Measurements from ENCODE around the gene PTPRE.
A peak's percentile ranks its signal among the peaks of the same experiment; 100 is the strongest.

PTPRE gene

DNA sequence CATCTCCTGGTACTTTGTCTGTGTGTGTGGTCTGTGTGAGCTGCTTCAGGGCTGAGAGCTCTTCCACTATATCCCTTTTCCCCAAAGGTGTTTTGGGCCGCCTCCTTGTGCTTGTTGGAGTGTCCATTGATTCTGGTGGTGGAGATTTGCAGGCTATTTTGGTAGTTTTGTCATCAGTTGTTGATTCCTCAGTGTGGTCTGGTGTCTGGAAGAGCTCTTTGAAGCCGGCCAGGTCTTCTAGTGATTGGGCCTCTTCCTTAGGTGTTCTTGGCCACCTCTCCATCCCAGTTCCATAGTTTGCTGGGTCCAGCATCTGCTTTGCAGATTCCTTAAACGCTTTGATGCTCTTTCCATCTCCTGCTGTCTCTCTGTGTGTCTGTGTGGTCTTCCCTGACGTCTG lies 198.5 kb downstream of the PTPRE start:
- DNase-seq: no peak

- DNase-seq: no peak
These were observed 202.8 kb downstream of the PTPRE start for GRCh38 chr10:128109707-128110106.

- DNase-seq: no peak
These were observed 203.4 kb downstream of the PTPRE start for GRCh38 chr10:128110339-128110738.

DNA sequence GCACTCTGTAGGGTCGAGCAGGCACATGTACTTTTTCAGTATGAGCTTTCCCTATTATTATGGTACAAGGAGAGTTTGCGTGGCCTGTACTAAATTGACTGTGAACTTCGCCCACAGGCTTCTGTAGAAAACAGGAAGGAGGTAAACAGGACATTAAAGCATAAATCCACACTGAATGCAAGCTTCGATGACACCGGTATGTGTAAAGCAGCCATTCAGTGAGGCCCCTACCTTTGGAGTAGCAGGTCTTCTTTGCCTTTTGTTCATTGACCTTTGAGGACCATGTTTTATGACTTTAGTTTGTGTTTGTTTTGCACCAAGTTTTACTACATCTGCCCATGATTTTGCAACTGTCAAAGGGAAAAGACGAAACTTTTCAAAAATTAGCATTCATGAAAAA lies 204.8 kb downstream of the PTPRE start:
- DNase-seq: no peak

DNA sequence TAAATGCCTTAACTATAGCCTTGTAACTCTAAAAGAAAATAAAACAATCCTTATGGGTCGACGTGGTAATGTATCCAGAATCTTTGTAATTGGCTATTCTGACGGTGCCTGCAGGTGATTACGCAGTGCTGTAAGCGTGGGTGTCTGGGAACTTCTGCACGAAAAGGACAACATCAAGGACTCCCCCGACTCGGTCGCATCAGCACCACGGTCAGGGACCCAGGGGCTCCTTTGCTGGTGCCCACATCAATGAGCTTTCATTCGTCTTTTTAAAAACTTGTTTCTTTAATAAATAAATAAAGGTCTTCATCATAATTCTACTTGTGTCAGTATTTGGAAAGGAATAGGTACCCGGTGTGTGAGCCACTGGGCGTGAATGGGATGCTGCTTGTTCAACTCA lies 206.1 kb downstream of the PTPRE start:
- DNase-seq: no peak

GRCh38 chr10:128114901-128115300 lies 208.0 kb downstream of the PTPRE start:
- no peak for DNase-seq

GRCh38 chr10:128115356-128115755 lies 208.5 kb downstream of the PTPRE start:
- DNase-seq: no peak

- no peak for DNase-seq
These were observed 209.3 kb downstream of the PTPRE start for GRCh38 chr10:128116187-128116586.

DNA sequence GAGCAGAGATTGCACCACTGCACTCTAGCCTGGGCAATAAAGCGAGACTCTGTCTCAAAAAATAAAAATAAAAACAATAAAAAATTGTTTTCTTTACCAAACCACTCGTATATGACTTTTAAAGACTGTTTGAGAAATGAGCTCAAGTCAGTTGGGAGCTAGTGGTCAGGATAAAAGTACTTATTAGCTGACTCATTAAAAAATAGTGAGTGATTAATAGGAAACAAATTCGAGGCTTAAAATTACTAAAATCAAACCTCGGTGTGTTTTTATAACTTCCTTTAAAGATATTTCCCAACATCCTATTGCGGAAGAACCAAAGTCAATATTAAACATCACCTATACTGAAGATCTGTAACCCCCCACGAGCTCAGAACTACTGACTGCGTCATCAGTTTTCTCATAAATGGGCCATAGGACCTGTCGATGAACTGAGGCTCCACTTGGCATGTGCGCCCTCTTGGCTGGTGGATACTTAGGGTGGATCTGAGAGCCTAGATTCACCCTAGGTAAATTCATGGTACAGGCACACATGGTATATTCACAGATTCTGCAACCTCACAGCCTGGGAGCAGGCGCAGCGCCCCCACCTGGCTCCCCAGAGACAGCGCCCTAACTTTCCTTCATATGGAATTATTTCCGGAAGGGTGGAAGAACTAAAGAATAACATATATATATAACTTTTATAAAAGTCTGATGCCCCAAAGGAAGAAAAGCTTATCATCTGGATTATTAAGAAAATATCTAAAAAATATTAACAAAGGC lies 210.1 kb downstream of the PTPRE start:
- no peak for DNase-seq

DNA sequence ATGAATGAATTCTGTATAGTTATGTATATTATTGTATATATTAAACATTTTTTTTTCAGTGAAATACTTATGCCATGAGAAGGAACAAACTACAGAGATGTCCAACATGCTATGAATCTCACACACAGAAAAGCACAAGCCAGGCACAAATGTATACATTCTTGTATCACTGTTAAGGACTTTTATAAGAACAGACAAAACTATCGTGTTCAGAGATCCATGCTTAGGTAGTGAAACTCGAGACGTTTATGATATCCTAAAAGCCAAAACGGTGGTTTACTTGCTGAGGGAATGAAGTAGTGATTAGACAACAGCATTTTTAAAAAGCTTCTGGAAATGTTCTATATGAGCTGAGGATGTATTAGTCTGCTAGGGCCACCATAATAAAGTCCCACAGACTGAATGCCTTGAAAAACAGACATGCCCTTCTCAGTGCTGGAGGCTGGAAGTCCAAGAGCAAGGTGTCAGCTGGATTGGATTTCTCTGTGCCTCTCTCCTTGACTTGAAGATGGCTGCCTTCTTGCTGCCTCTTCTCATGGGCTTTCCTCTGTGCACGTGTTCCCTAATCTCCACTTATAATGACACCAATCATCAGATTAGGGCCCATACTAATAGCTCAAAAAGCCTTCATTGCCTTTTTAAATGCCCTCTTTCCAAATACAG lies 215.0 kb downstream of the PTPRE start:
- DNase-seq: no peak

DNA sequence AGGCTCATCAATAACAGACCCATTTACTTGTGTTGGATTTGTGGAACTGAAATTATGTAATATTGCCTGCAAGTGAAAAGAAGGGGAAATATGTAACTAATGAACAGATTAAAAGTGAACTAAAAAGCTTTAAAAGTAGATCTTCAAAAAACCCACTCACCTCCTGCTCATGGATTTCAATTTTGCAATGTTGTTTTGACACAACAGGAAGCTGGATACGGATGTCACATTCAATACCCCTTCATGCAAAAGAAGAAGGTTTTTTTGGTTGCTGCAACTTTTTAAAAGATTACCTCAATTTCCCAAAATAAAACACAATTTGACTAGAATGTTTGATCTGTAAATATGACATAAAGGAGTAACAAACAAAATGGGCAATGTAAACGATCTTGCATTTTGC lies 216.0 kb downstream of the PTPRE start:
- DNase-seq: no peak

DNA sequence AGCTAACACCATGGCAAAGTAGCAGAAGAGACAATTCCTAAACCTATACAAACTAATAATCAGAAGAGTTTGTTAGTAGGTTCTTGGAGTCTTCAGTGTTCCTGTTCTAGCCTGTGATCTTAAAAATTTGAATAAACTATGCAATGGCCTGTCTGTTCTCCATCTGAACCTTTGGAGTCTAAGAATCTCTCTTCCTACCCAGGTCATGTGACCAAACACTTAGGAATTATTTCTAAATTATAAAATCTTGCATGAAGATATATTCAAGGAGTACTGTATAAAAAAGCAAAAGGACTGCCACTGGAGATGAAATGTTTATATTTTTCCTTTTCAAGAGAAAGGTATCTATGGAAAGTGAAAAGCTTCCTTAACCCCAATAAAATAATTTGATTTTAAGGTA lies 216.9 kb downstream of the PTPRE start:
- no peak for DNase-seq

DNA sequence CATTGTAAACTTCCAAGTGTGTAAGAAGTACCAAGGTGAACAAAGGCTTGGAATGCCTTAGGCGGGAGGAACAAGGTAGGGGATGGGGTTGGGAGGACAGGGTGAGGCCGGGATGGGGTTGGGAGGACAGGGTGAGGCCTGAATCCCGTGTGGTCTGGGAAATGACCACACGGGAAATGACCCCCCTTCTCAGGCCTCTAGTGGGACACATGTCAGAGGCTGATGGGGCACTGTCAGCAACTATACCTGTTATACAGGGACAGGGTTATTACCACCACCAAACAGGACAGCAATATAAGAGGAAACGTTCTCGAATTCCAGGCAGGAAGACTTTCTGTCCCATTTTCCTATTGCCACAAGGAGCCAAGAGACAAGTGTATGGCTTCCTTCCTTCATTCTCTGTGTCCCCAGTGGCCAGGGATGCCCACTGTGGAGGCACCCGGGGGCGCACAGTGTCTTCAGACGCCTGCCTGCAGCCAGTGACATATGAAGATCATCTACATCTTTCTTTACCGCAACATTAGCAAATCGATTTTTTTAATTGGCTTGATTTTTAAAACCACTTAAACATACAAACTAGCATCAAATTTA lies 218.0 kb downstream of the PTPRE start:
- DNase-seq: no peak

- peak; percentile 32 for DNase-seq
These were observed 218.6 kb downstream of the PTPRE start for GRCh38 chr10:128125416-128125943.

DNA sequence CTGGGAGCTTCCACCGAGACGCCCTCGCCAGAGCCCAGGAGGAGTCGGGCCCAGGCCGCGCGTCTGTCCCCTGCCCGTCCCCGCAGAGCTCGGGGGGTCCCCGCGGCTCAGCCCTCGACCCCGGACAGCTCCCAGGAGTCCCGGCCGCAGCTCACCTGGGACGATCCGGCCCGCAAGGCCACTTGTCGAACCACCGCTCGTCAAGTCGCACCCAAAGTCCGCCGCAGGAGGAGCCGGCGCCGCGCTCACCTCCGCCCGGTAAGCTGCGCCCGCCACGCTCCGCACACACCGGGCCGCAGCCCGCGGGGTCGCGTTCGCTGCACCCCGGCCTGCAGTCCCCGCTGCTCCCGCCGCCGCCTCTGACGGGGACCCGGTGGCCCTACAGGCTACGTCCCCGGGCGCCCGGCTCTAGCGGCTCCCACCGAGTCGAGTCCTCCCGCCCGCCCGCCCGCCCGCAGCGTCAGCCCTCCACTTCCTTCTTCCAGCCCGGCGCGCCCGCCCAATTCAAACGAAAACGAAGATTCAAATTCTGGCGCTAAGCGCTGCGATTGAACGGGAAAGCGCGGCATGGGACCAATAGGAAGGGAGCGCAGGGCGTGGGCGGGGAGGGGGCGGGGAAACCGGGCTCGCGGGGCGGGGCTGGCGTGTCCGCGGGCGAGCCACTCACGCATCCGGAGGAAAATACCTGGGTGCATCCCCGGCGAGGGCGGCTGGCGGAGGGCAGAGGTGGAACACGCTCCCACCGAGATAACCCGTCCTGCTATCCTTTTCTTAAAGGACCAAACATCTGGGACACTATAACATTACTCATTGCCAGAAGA lies 219.3 kb downstream of the PTPRE start, which contains the start of gene MKI67:
Gene MKI67, minus strand, starts transcription at position 480 of the 821 bp plus-strand sequence. CDS start 756 bp downstream, outside the sequence.
- peak; percentile 84 for DNase-seq

GRCh38 chr10:128128582-128128981 lies 221.7 kb downstream of the PTPRE start:
- DNase-seq: no peak

DNA sequence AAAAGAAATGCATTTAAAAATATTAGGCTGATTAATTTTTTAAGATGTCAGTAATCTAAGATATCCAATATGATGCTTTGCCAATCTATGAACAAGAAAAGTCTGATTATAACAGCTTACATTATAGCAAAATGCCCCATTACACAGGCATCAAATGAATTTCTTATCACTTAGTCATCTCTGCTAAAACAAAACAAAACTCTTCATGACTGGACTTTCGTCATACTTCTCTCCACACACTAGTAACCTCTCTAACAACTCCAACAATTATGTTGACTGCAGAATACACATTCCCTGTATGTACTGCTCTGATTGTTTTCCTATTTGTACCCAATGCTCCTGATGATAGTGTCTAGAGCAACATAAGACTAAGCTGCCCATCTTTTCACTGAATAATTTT lies 223.1 kb downstream of the PTPRE start:
- no peak for DNase-seq
